ENCODE measurements around the gene CD109.

DNA sequence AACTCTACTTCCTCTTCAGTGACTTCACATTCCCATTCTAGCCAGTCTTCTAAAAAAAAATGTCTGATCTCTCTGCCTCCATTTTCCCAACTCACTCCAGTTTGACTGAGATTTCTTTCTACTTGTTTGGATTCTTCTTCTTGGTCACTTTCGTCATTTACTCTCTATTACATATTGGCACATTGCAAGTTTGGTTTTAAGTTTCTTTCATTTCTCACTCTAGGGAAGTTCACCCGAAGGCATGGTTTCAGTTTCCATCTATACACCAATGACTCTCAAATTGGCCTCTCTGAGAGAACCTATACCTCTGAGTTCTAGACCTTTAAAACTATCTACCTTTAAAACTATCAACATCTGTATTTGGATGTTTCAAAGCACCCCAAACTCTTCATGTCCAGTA, 51.3 kb downstream of the CD109 start:
- TF ChIP-seq, protein P1, sequence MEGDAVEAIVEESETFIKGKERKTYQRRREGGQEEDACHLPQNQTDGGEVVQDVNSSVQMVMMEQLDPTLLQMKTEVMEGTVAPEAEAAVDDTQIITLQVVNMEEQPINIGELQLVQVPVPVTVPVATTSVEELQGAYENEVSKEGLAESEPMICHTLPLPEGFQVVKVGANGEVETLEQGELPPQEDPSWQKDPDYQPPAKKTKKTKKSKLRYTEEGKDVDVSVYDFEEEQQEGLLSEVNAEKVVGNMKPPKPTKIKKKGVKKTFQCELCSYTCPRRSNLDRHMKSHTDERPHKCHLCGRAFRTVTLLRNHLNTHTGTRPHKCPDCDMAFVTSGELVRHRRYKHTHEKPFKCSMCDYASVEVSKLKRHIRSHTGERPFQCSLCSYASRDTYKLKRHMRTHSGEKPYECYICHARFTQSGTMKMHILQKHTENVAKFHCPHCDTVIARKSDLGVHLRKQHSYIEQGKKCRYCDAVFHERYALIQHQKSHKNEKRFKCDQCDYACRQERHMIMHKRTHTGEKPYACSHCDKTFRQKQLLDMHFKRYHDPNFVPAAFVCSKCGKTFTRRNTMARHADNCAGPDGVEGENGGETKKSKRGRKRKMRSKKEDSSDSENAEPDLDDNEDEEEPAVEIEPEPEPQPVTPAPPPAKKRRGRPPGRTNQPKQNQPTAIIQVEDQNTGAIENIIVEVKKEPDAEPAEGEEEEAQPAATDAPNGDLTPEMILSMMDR (IDR thresholded peaks at IDR 0.05), result no peak
- TF ChIP-seq POLR2A (IDR thresholded peaks at IDR 0.05) (no peak), POLR2AphosphoS5 (IDR thresholded peaks at IDR 0.05) (no peak)
